GM06990 (cell line): ENCODE measurements around the gene OR14K1.
"Not testable (repeated sequence)": the region's sequence is repeated elsewhere in the genome, so short reads cannot be mapped to it uniquely, and the experiment has no call there.

Experiments
- DNase-seq: peaks from one replicate; pipeline ENCODE4 v3.0.0-alpha.2; 2011; ENCODE audit not compliant: insufficient read length; ENCODE audit errors: extremely low read depth
- H3K27me3 ChIP-seq: replicated peaks from 2 replicates; pipeline ENCODE4 v1.6.0; 2011; ENCODE audit warnings: low read length; ENCODE audit not compliant: control insufficient read depth, insufficient read depth
- H3K36me3 ChIP-seq: 2 replicates; pipeline ENCODE4 v1.5.1; 2011; ENCODE audit warnings: low read length; ENCODE audit not compliant: control insufficient read depth, insufficient read depth
- H3K4me3 ChIP-seq: replicated peaks from 2 replicates; pipeline ENCODE4 v1.5.1; 2011; ENCODE audit warnings: low read depth, mild to moderate bottlenecking, control low read depth, low read length
- CTCF ChIP-seq: IDR thresholded peaks from 2 replicates; pipeline ENCODE4 v1.5.1; 2011; ENCODE audit warnings: low read length, control low read depth, mild to moderate bottlenecking, inconsistent platforms; ENCODE audit not compliant: insufficient read depth, poor library complexity, severe bottlenecking

OR14K1 gene

DNA sequence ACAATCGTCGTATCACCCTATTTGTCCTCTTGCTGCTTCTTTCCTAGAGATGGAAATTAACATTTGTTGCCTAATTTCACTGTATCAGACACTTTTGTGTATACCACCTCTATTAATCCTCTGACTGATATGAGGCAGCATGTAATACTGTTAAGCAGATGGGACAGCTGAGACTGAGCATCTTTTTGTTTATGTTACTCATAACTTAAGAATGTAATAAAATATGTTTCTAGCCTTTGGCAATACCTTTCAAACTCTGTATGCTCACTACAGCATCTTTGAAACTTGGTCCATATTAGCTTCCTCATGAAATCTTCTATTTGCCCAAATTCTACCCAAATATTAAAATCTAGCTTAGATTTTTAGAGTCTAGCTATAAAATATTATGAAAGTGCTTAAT, 2.3 kb downstream of the OR14K1 start:
- no peak for DNase-seq

GRCh38 chr1:247741756-247742155, 3.3 kb downstream of the OR14K1 start:
- TF ChIP-seq CTCF, result no peak
- Histone ChIP-seq H3K27me3 (no peaks in the 10 kb centered on the region), H3K36me3 (no peaks in the 10 kb centered on the region), H3K4me3 (no peak overlapping the region)
- no peak for DNase-seq

More for the DNA sequence above, 2.3 kb downstream of the OR14K1 start:
- no peaks in the 10 kb centered on the region for H3K27me3 ChIP-seq
- no peak for TF ChIP-seq CTCF
- H3K36me3 ChIP-seq, result no peaks in the 10 kb centered on the region
- H3K4me3 ChIP-seq, result no peak overlapping the region

GRCh38 chr1:247742215-247742760, 3.9 kb downstream of the OR14K1 start:
- not testable (repeated sequence) for H3K36me3 ChIP-seq, H3K4me3 ChIP-seq, H3K27me3 ChIP-seq, DNase-seq

GRCh38 chr1:247746391-247746935, 8.0 kb downstream of the OR14K1 start:
- DNase-seq, result no peak
- no peak overlapping the region for H3K4me3 ChIP-seq
- no peak for TF ChIP-seq CTCF

GRCh38 chr1:247747616-247748015, 9.2 kb downstream of the OR14K1 start:
- no peaks in the 10 kb centered on the region for H3K27me3 ChIP-seq
- no peak overlapping the region for H3K4me3 ChIP-seq
- TF ChIP-seq CTCF, result no peak
- no peaks in the 10 kb centered on the region for H3K36me3 ChIP-seq
- no peak for DNase-seq

More at GRCh38 chr1:247746391-247746935, 8.0 kb downstream of the OR14K1 start:
- H3K27me3 ChIP-seq, result no peaks in the 10 kb centered on the region
- H3K36me3 ChIP-seq, result no peaks in the 10 kb centered on the region

- Histone ChIP-seq H3K27me3 (no peaks in the 10 kb centered on the region), H3K36me3 (no peaks in the 10 kb centered on the region), H3K4me3 (no peak within 1 kb of the TSS)
- TF ChIP-seq CTCF, result no peak
- DNase-seq, result no peak
Measured at GRCh38 chr1:247748041-247748440, 9.6 kb downstream of the OR14K1 start, which contains the start of gene OR14A2. Gene OR14A2 (minus strand): TSS chr1:247748141.
